Measurements from ENCODE around the gene DNAJB7. TPM values are rescaled to one million over a fixed set of nuclear protein-coding genes. Genes with fewer than 3 reads are reported as not detected.
"Not testable (repeated sequence)": the region's sequence is repeated elsewhere in the genome, so short reads cannot be mapped to it uniquely, and the experiment has no call there.

DNAJB7 gene
- total RNA-seq: not detected
- long read RNA-seq, transcript DNAJB7-201 (1 exons, 2,578 nt): major isoform, 10 of 10 reads
- long read RNA-seq, partial matches to known transcripts: 0 of 10 reads
- long read RNA-seq, other reads (novel, unspliced or antisense): 0 of 10 reads

GRCh38 chr22:40862013-40862412 lies at the start of gene DNAJB7:
Gene DNAJB7 (minus strand): TSS chr22:40862113. CDS start chr22:40861994, 119 bp downstream.
- no peak for DNase-seq (ENCODE audit: low spot score)

- no peak for DNase-seq (ENCODE audit: low spot score)
Observed at GRCh38 chr22:40908895-40909294, 47.0 kb upstream of the DNAJB7 start.

- no peak for DNase-seq (ENCODE audit: low spot score)
Observed at GRCh38 chr22:40904101-40904500, 42.2 kb upstream of the DNAJB7 start.

- DNase-seq (ENCODE audit: low spot score): no peak
Observed at GRCh38 chr22:40898850-40899357, 37.0 kb upstream of the DNAJB7 start.

GRCh38 chr22:40894417-40894816 lies 32.5 kb upstream of the DNAJB7 start:
- no peak for DNase-seq (ENCODE audit: low spot score)

- no peak for DNase-seq (ENCODE audit: low spot score)
Observed at GRCh38 chr22:40890881-40891280, 29.0 kb upstream of the DNAJB7 start.

GRCh38 chr22:40889116-40889515 lies 27.2 kb upstream of the DNAJB7 start:
- DNase-seq (ENCODE audit: low spot score): no peak

- no peak for DNase-seq (ENCODE audit: low spot score)
Observed at GRCh38 chr22:40878922-40879321, 17.0 kb upstream of the DNAJB7 start.

GRCh38 chr22:40877488-40877887 lies 15.6 kb upstream of the DNAJB7 start:
- DNase-seq (ENCODE audit: low spot score): no peak

- no peak for DNase-seq (ENCODE audit: low spot score)
Observed at GRCh38 chr22:40876907-40877306, 15.0 kb upstream of the DNAJB7 start.

- no peak for DNase-seq (ENCODE audit: low spot score)
Observed at GRCh38 chr22:40875111-40875510, 13.2 kb upstream of the DNAJB7 start.

GRCh38 chr22:40874016-40874415 lies 12.1 kb upstream of the DNAJB7 start:
- no peak for DNase-seq (ENCODE audit: low spot score)

GRCh38 chr22:40868379-40868778 lies 6.5 kb upstream of the DNAJB7 start:
- not testable (repeated sequence) for DNase-seq (ENCODE audit: low spot score)

GRCh38 chr22:40867109-40867508 lies 5.2 kb upstream of the DNAJB7 start:
- no peak for DNase-seq (ENCODE audit: low spot score)

- DNase-seq (ENCODE audit: low spot score): no peak
Observed at GRCh38 chr22:40862537-40862936, 624 bp upstream of the DNAJB7 start.

- DNase-seq (ENCODE audit: low spot score): no peak
Observed at GRCh38 chr22:40857309-40857855, 4.5 kb downstream of the DNAJB7 start.

- DNase-seq (ENCODE audit: low spot score): peak; percentile 99
Observed at GRCh38 chr22:40856513-40857308, 5.2 kb downstream of the DNAJB7 start, which contains the start of the genes ST13 and XPNPEP3. Gene ST13 (minus strand): TSS chr22:40856639. CDS start chr22:40856540, 99 bp downstream. Gene XPNPEP3 (plus strand): TSS chr22:40857148. CDS start chr22:40857182, 34 bp downstream.

- no peak for DNase-seq (ENCODE audit: low spot score)
Observed at GRCh38 chr22:40855979-40856512, 5.9 kb downstream of the DNAJB7 start.

- DNase-seq (ENCODE audit: low spot score): no peak
Observed at GRCh38 chr22:40855071-40855978, 6.6 kb downstream of the DNAJB7 start.

- no peak for DNase-seq (ENCODE audit: low spot score)
Observed at GRCh38 chr22:40853961-40854360, 8.0 kb downstream of the DNAJB7 start.

GRCh38 chr22:40853333-40853732 lies 8.6 kb downstream of the DNAJB7 start:
- DNase-seq (ENCODE audit: low spot score): no peak

Data from mesenteric fat pad (tissue), 1 donor.